ENCODE measurements around the gene CALHM6. TPM values are rescaled to one million over a fixed set of nuclear protein-coding genes. Genes with fewer than 3 reads are reported as not detected.
A peak's percentile ranks its signal among the peaks of the same experiment; 100 is the strongest.

The CALHM6 gene
- total RNA-seq, 6 donors from 2014 or later, result 2.7 to 23.0 (median 7.1) TPM; not detected in 2

DNA sequence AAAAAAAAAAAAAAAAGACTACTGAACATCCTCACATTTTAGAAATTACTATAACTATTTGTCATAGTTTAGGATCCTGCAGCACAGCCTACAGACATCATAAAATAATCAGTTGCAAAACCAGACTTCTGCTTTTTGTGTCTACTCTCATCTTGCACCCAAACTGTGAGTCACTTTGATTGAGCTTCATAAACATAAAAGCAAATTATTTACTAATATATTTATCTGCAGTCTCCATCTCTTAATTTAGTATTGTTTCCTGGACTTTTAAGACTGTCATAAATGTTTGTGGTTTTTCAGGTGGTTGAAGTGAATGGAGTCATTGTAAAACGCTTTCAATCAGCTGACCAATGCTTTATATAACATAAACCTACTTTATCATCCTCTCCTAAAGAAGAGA, 14.8 kb upstream of the CALHM6 start:
- Histone ChIP-seq H3K4me3 (no peak overlapping the region), H3K36me3 (no peaks in the 10 kb centered on the region), H3K4me1 (peaks cover 11 to 23% (median 17%) of the 10 kb centered on the region in 4 donors), H3K27ac (no peak overlapping the region), H3K9me3 (no peaks in the 10 kb centered on the region), H3K27me3 (no peaks in the 10 kb centered on the region)
- TF ChIP-seq, protein P1, sequence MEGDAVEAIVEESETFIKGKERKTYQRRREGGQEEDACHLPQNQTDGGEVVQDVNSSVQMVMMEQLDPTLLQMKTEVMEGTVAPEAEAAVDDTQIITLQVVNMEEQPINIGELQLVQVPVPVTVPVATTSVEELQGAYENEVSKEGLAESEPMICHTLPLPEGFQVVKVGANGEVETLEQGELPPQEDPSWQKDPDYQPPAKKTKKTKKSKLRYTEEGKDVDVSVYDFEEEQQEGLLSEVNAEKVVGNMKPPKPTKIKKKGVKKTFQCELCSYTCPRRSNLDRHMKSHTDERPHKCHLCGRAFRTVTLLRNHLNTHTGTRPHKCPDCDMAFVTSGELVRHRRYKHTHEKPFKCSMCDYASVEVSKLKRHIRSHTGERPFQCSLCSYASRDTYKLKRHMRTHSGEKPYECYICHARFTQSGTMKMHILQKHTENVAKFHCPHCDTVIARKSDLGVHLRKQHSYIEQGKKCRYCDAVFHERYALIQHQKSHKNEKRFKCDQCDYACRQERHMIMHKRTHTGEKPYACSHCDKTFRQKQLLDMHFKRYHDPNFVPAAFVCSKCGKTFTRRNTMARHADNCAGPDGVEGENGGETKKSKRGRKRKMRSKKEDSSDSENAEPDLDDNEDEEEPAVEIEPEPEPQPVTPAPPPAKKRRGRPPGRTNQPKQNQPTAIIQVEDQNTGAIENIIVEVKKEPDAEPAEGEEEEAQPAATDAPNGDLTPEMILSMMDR (IDR thresholded peaks at IDR 0.05), result no peak
- TF ChIP-seq POLR2AphosphoS5 (IDR thresholded peaks at IDR 0.05) (no peak), EP300 (IDR thresholded peaks at IDR 0.05) (no peak), POLR2A (IDR thresholded peaks at IDR 0.05) (no peak)
- 53 to 60% methylated on average over 1 of the region's 1 CpG for WGBS, 2 donors
- ATAC-seq (ENCODE audit: low FRiP score in 2 of 2) (peak in 1 of 2 donors; percentile 68), DNase-seq (no peak)

DNA sequence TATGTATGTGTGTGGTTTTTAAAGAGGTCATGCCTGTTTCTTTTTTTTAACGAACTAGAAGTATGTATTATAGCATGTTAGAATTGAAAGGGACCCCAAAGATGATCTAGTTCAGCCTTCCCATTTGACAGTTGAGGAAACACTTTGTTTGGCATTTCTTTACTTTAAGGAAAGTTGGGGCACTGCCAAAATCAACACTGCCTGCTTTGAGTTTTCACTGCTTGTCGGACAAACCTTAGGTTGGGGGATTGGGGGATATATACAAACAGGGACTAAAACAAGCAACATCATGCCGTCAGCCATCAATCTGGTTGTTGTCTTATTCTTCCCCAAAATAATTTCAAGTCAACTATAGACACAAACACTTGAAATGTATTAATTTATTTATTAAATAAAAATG, 14.1 kb upstream of the CALHM6 start:
- Histone ChIP-seq H3K4me3 (no peak overlapping the region), H3K4me1 (peaks cover 11 to 23% (median 19%) of the 10 kb centered on the region in 4 donors), H3K27me3 (no peaks in the 10 kb centered on the region), H3K36me3 (no peaks in the 10 kb centered on the region), H3K9me3 (no peaks in the 10 kb centered on the region), H3K27ac (no peak overlapping the region)
- ATAC-seq (ENCODE audit: low FRiP score in 2 of 2) (no peak), DNase-seq (no peak)
- TF ChIP-seq, protein P1 (IDR thresholded peaks at IDR 0.05), result no peak
- TF ChIP-seq POLR2AphosphoS5 (IDR thresholded peaks at IDR 0.05), result no peak
- TF ChIP-seq POLR2A (IDR thresholded peaks at IDR 0.05), result no peak
- 52 to 55% methylated on average over 3 of the region's 3 CpGs for WGBS, 2 donors

DNA sequence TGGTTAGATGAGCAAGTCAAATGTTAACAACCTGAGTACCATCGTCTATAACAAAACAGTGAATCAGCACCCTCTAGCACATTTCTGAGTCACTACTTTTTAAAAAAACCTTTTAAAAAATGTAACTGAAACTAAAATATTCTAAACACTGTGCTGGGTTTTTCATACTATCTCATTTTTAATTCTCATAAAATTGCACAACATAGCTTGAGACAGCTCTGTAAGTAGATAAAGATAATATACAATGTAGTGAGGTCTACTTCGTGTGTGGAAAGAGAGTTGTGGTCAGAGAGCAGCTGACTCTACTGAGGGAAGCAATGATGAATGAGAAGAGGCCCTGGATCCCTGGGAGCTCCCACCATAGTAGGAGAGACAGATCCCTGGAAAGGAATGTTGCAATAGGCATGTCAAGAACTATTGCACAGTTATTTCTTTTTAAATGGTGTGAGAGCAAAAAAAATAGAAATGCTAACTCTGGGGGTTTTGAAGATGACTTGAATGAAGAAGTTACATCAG, 13.6 kb upstream of the CALHM6 start:
- 10 to 12% methylated on average over 2 of the region's 2 CpGs for WGBS, 2 donors
- Histone ChIP-seq H3K36me3 (no peaks in the 10 kb centered on the region), H3K4me1 (peaks cover 11 to 23% (median 19%) of the 10 kb centered on the region in 4 donors), H3K27me3 (no peaks in the 10 kb centered on the region), H3K27ac (no peak overlapping the region), H3K4me3 (no peak overlapping the region), H3K9me3 (no peaks in the 10 kb centered on the region)
- ATAC-seq (ENCODE audit: low FRiP score in 2 of 2), result peak in 1 of 2 donors; percentile 74
- DNase-seq, result peak in 1 of 2 donors; percentile 42
- TF ChIP-seq POLR2A (IDR thresholded peaks at IDR 0.05) (no peak), POLR2AphosphoS5 (IDR thresholded peaks at IDR 0.05) (peak in 1 of 2 donors; percentile 46), EP300 (IDR thresholded peaks at IDR 0.05) (no peak)
- TF ChIP-seq, protein P1 (IDR thresholded peaks at IDR 0.05), result no peak

DNA sequence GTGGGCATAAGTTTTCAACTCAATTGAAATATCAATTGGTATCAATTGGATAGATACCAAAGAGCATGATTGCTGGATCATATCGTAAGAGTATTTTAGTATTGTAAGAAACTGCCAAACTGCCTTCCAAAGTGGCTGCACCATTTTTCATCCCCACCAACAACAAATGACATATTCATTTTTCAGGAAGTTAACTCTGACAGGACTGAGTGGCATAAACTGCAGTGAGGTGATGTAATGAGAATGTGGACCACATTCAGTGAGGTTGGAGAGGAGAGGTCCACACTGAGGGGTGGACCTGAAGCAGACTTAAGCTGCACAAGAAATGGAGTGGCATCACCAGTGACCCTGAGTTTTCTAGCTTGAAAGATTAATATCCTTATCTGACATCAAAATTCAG, 11.6 kb upstream of the CALHM6 start:
- no peak for ATAC-seq (ENCODE audit: low FRiP score in 2 of 2)
- Histone ChIP-seq H3K27ac (no peak overlapping the region), H3K4me1 (peaks cover 9 to 22% (median 15%) of the 10 kb centered on the region in 4 donors), H3K9me3 (no peaks in the 10 kb centered on the region), H3K4me3 (no peak overlapping the region), H3K36me3 (no peaks in the 10 kb centered on the region), H3K27me3 (no peaks in the 10 kb centered on the region)
- DNase-seq, result no peak
- 24 to 86% methylated on average over 1 of the region's 1 CpG for WGBS, 2 donors
- TF ChIP-seq POLR2AphosphoS5 (IDR thresholded peaks at IDR 0.05), result no peak
- TF ChIP-seq POLR2A (IDR thresholded peaks at IDR 0.05), result no peak
- TF ChIP-seq, protein P1 (IDR thresholded peaks at IDR 0.05), result no peak
- TF ChIP-seq EP300 (IDR thresholded peaks at IDR 0.05), result no peak

DNA sequence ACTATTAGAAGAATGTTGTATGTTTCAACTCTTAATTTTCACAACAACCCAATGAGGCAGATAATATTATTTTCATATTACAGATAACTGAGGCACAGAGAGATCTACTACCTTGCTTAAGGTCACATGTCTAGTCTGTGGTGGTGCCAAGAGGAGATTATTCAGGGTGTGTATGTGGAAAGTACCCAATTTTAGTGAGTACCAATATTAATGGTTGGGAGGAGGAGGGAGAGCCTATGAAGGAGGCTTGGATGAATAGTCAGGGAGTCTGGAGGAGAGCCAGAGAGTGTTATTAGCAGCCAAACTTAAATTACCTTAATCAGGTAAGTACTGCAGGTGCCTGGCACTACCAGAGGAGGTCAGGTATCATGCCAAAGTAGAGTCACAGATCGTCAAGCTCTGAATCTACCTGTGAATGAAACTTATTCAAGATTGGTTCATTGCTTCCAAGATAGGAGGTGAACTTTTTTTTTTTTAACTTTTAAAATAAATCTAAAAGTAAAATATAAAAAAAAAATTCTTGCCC, 10.9 kb upstream of the CALHM6 start:
- no peaks in the 10 kb centered on the region for H3K9me3 ChIP-seq
- WGBS, 2 donors, result 69 to 88% methylated on average over 1 of the region's 1 CpG
- DNase-seq, result no peak
- no peaks in the 10 kb centered on the region for H3K27me3 ChIP-seq
- no peak overlapping the region for H3K27ac ChIP-seq
- TF ChIP-seq POLR2AphosphoS5 (IDR thresholded peaks at IDR 0.05), result no peak
- no peak for TF ChIP-seq EP300 (IDR thresholded peaks at IDR 0.05)
- TF ChIP-seq POLR2A (IDR thresholded peaks at IDR 0.05), result no peak
- TF ChIP-seq, protein P1 (IDR thresholded peaks at IDR 0.05), result no peak
- H3K4me1 ChIP-seq, result peaks cover 9 to 19% (median 13%) of the 10 kb centered on the region in 4 donors
- no peak for ATAC-seq (ENCODE audit: low FRiP score in 2 of 2)
- no peaks in the 10 kb centered on the region for H3K36me3 ChIP-seq
- H3K4me3 ChIP-seq, result no peak overlapping the region
